ENCODE data around the gene RSL1D1. TPM values are rescaled to one million over a fixed set of nuclear protein-coding genes. Genes with fewer than 3 reads are reported as not detected.

Gene RSL1D1
- total RNA-seq (100 to 1,000 TPM in 1 of 2 donors, 10 to 100 TPM in 1; 67.2 to 133 TPM), polyA plus RNA-seq (ENCODE audit: insufficient read length in 2 of 2) (100 to 1,000 TPM; 102 to 115 TPM)
- long read RNA-seq, donor 1, full-length matches to known transcripts = 18 of 38 reads
- long read RNA-seq, donor 1, partial matches to known transcripts = 9 of 38 reads
- long read RNA-seq, donor 1, other reads (novel, unspliced or antisense) = 11 of 38 reads
- long read RNA-seq, donor 2, full-length matches to known transcripts = 5 of 11 reads
- long read RNA-seq, donor 2, partial matches to known transcripts = 6 of 11 reads
- long read RNA-seq, donor 2, other reads (novel, unspliced or antisense) = 0 of 11 reads
- long read RNA-seq, donor 3, full-length matches to known transcripts = 7 of 27 reads
- long read RNA-seq, donor 3, partial matches to known transcripts = 20 of 27 reads
- long read RNA-seq, donor 3, other reads (novel, unspliced or antisense) = 0 of 27 reads
- long read RNA-seq, donor 4, full-length matches to known transcripts = 45 of 106 reads
- long read RNA-seq, donor 4, partial matches to known transcripts = 51 of 106 reads
- long read RNA-seq, donor 4, other reads (novel, unspliced or antisense) = 10 of 106 reads

DNA sequence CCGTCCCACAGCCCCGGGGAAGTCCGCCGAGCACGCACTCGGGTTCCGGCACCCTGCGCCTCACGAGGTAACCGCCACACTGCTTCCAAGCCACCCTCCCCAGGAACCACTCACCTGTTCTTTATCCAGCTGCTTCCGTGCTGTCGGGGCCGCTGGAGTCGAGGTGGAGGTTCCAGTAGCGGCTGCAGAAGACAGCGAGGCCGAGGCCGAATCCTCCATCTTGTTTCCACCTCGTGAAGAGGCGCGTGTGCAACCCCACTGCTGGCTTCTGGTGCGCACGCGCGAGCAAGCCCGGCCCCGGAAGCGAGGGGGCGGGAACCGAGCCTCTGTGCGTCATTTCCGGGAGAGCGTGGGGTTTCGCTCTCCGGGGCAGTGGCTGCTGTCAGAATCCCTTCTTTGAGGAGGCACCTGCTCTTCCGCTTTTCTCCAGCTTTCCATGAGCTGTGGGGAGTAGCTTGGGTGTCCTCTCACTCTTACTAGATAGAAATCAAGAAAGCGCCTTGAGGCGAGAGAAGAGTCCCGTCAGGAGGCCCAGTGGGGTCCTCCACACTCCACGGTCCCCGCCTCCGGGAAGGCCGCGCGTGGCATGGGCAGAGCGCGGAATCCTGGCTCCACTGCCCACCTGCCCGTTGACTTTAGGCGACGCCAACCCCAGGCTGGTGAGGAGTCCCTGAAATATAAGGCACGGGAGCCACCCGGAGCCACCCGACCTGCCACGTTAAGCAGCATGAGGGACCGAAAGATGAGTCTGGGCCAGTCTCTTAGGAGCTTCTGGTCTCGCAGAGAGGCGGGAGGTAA is at the start of gene RSL1D1:
Gene RSL1D1 (minus strand): TSS at position 249 of the 798 bp plus-strand sequence. CDS start 30 bp downstream, at position 219.
- H3K4me1 ChIP-seq (ENCODE audit: control insufficient read depth, insufficient read depth, low read length) = peaks cover 21% of the 10 kb centered on the region
- peak within 1 kb of the TSS; percentile 76 for H3K4me3 ChIP-seq (ENCODE audit: low read depth, low read length)
- DNase-seq (ENCODE audit: low read depth in 4 of 6, low spot score in 6 of 6) = peak; percentile 87 to 98 (median 93)
- peaks cover 27% of the 10 kb centered on the region for H3K36me3 ChIP-seq (ENCODE audit: control insufficient read depth, insufficient read depth, low read length)
- H3K9me3 ChIP-seq (ENCODE audit: control insufficient read depth, insufficient read depth, low read length) = no peaks in the 10 kb centered on the region
- peak within 1 kb of the TSS; percentile 86 for H3K27ac ChIP-seq (ENCODE audit: low read depth, low read length)
- no peaks in the 10 kb centered on the region for H3K27me3 ChIP-seq (ENCODE audit: control insufficient read depth, insufficient read depth, low read length)
- under 1% methylated on average over 51 of the region's 57 CpGs for WGBS (ENCODE audit: insufficient coverage)

DNA sequence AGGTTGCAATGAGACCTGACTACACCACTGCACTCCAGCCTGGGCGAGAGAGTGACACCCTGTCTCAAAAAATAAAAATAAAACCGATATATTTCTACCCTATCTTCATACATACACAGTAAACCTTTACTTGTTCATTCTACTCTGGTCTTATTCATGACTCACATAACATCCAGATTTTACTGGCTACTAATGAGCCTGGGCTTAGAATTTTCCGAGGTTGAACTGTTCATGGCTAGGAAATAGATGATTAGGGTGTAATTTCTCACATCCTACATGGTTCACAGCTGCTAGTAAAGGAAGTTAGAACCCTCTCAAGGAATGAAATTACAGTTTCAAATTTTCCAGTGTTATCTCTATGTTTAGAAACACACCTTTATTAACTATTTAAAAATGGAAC is 49.7 kb upstream of the RSL1D1 start:
- WGBS (ENCODE audit: insufficient coverage) = 100% methylated on average over 1 of the region's 3 CpGs
- Histone ChIP-seq H3K27me3 (ENCODE audit: control insufficient read depth, insufficient read depth, low read length) (no peaks in the 10 kb centered on the region), H3K4me3 (ENCODE audit: low read depth, low read length) (no peak overlapping the region), H3K4me1 (ENCODE audit: control insufficient read depth, insufficient read depth, low read length) (no peaks in the 10 kb centered on the region), H3K36me3 (ENCODE audit: control insufficient read depth, insufficient read depth, low read length) (peaks cover under 1% of the 10 kb centered on the region), H3K27ac (ENCODE audit: low read depth, low read length) (no peak overlapping the region), H3K9me3 (ENCODE audit: control insufficient read depth, insufficient read depth, low read length) (no peaks in the 10 kb centered on the region)
- DNase-seq (ENCODE audit: low read depth in 4 of 6, low spot score in 6 of 6) = no peak

DNA sequence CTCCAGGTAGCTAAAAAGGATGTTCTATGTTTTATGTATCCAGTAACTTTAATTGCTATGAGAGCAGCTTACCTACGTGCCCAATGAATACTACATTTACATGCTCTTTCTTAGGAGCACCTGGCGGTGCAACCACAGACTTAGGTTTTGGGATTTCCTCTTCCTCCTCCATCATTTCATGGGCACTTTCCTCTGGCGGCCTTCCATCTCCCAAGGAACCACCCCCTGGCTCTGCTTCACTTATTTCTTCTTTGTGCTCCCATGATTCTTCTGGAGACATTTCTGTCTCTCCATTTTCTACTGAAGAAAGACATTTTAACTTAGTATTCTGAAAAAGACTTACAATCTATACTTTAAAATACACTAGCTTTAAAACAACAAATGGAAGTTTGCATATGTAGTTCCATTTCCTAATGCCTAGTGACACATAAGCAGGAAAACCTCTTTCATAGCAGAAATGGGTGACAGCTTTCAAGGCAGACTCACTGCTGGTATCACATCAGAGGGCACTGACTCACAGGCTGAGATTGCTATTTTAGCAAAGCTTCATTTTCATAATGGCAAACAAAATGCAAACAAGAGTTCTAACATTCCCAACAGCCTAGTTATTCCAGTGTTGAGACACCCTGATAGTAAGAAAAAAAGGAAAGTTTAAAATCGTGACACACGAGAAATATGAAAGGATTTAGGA is 45.3 kb upstream of the RSL1D1 start:
- no peaks in the 10 kb centered on the region for H3K9me3 ChIP-seq (ENCODE audit: control insufficient read depth, insufficient read depth, low read length)
- WGBS (ENCODE audit: insufficient coverage) = 68% methylated on average over 3 of the region's 5 CpGs
- no peak overlapping the region for H3K4me3 ChIP-seq (ENCODE audit: low read depth, low read length)
- no peaks in the 10 kb centered on the region for H3K4me1 ChIP-seq (ENCODE audit: control insufficient read depth, insufficient read depth, low read length)
- peaks cover 30% of the 10 kb centered on the region for H3K36me3 ChIP-seq (ENCODE audit: control insufficient read depth, insufficient read depth, low read length)
- DNase-seq (ENCODE audit: low read depth in 4 of 6, low spot score in 6 of 6) = no peak
- H3K27me3 ChIP-seq (ENCODE audit: control insufficient read depth, insufficient read depth, low read length) = no peaks in the 10 kb centered on the region
- no peak overlapping the region for H3K27ac ChIP-seq (ENCODE audit: low read depth, low read length)

DNA sequence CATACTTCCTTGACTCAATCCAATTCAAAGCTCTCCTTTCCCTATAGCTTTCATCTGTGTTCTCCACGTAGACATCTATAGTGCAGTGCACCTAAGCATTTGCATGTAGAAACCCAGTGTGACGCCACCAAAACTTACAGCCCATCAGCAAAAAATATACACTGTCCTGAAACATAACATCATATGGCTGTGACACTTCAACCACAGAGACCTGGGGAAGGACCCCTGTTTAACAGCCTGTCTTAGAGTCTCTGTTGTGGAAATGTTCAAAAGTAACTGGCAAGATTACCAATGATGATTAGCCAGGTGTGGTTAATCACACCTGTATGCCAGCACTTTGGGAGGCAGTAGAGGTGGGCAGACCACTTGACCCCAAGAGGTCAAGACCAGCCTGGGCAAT is 42.2 kb upstream of the RSL1D1 start:
- Histone ChIP-seq H3K27ac (ENCODE audit: low read depth, low read length) (no peak overlapping the region), H3K36me3 (ENCODE audit: control insufficient read depth, insufficient read depth, low read length) (peaks cover 42% of the 10 kb centered on the region), H3K9me3 (ENCODE audit: control insufficient read depth, insufficient read depth, low read length) (no peaks in the 10 kb centered on the region), H3K4me3 (ENCODE audit: low read depth, low read length) (no peak overlapping the region), H3K27me3 (ENCODE audit: control insufficient read depth, insufficient read depth, low read length) (no peaks in the 10 kb centered on the region), H3K4me1 (ENCODE audit: control insufficient read depth, insufficient read depth, low read length) (no peaks in the 10 kb centered on the region)
- 83% methylated on average over 1 of the region's 2 CpGs for WGBS (ENCODE audit: insufficient coverage)
- DNase-seq (ENCODE audit: low read depth in 4 of 6, low spot score in 6 of 6) = no peak

DNA sequence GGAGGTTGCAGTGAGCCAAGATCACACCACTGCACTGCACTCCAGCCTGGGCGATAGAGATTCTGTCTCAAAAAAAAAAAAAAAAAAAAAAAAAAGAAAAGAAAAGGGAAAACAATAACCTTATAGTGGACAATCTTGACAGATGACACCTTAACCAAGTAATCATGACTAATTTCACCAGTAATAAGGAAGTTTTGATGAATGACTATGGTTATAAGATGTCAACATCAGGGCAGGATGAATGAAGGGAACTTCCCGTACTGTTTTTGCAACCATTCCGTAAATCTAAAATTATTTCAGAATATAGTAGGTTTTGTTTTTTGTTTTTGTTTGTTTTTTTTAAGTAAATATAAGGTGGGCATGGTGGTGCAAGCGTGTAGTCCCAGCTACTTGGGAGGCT is 41.4 kb upstream of the RSL1D1 start:
- DNase-seq (ENCODE audit: low read depth in 4 of 6, low spot score in 6 of 6) = no peak
- no CpG with 5 or more reads among the region's 4 CpGs for WGBS (ENCODE audit: insufficient coverage)
- Histone ChIP-seq H3K9me3 (ENCODE audit: control insufficient read depth, insufficient read depth, low read length) (no peaks in the 10 kb centered on the region), H3K27ac (ENCODE audit: low read depth, low read length) (no peak overlapping the region), H3K4me3 (ENCODE audit: low read depth, low read length) (no peak overlapping the region), H3K36me3 (ENCODE audit: control insufficient read depth, insufficient read depth, low read length) (peaks cover 49% of the 10 kb centered on the region), H3K27me3 (ENCODE audit: control insufficient read depth, insufficient read depth, low read length) (no peaks in the 10 kb centered on the region), H3K4me1 (ENCODE audit: control insufficient read depth, insufficient read depth, low read length) (no peaks in the 10 kb centered on the region)

DNA sequence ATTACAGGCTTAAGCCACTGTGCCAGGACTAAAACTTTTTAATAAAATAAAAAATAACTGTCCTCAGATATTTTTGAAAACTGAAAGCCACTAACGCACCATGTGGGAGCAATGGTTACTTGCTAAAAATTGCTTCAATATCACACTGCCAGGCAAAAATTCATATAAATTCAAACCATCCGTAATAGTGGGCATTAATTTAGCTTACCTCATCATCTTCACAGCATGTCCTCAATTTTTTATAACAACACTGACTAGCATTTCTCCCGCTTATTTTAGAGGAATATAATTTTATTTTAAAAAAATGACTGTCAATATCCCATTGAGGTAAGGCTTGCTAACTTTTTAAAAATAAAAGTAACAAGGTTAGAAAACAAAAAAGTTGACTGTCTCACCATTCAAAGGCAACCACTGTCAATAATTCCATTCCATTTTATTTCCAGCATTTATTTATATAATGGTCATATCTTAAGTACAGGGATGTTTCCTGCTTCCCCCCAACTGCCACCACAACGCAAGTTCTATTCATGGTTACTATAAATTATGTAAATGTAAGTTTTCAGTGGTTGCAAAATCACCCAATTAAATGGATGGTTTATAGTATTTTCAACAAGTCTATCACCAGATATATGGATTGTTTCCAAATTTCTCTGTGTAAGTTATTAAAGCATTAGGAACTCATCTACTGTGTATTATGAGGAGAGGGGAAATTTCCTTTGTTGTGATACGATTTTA is 39.1 kb upstream of the RSL1D1 start:
- no CpG with 5 or more reads among the region's 5 CpGs for WGBS (ENCODE audit: insufficient coverage)
- peaks cover 54% of the 10 kb centered on the region for H3K36me3 ChIP-seq (ENCODE audit: control insufficient read depth, insufficient read depth, low read length)

DNA sequence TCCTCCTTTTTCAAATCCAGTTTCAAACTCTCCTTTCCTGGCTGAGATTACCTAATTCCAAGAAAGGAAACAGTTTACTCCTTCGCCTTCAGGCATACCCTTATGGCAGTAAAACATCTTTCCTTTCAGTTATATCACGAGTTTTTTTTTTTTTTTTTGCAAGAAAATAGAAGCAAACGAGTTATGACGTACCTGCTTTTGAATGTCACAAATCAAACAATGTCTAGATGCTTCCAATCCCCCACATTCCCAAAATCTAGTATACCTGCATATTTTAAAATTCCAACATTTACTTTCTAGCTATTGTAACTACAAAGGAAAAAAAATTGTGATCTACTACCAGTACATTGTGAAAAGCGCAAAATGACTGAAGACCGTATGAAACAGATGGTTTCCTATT is 35.5 kb upstream of the RSL1D1 start:
- DNase-seq (ENCODE audit: low read depth in 4 of 6, low spot score in 6 of 6) = no peak
- H3K4me1 ChIP-seq (ENCODE audit: control insufficient read depth, insufficient read depth, low read length) = no peaks in the 10 kb centered on the region
- no peaks in the 10 kb centered on the region for H3K27me3 ChIP-seq (ENCODE audit: control insufficient read depth, insufficient read depth, low read length)
- H3K36me3 ChIP-seq (ENCODE audit: control insufficient read depth, insufficient read depth, low read length) = peaks cover 50% of the 10 kb centered on the region
- WGBS (ENCODE audit: insufficient coverage) = 71% methylated on average over 1 of the region's 6 CpGs
- no peak overlapping the region for H3K27ac ChIP-seq (ENCODE audit: low read depth, low read length)
- no peak overlapping the region for H3K4me3 ChIP-seq (ENCODE audit: low read depth, low read length)
- no peaks in the 10 kb centered on the region for H3K9me3 ChIP-seq (ENCODE audit: control insufficient read depth, insufficient read depth, low read length)

More for the DNA sequence above, 39.1 kb upstream of the RSL1D1 start:
- H3K27ac ChIP-seq (ENCODE audit: low read depth, low read length) = no peak overlapping the region
- no peaks in the 10 kb centered on the region for H3K9me3 ChIP-seq (ENCODE audit: control insufficient read depth, insufficient read depth, low read length)
- H3K27me3 ChIP-seq (ENCODE audit: control insufficient read depth, insufficient read depth, low read length) = no peaks in the 10 kb centered on the region
- H3K4me1 ChIP-seq (ENCODE audit: control insufficient read depth, insufficient read depth, low read length) = no peaks in the 10 kb centered on the region
- no peak overlapping the region for H3K4me3 ChIP-seq (ENCODE audit: low read depth, low read length)
- no peak for DNase-seq (ENCODE audit: low read depth in 4 of 6, low spot score in 6 of 6)

DNA sequence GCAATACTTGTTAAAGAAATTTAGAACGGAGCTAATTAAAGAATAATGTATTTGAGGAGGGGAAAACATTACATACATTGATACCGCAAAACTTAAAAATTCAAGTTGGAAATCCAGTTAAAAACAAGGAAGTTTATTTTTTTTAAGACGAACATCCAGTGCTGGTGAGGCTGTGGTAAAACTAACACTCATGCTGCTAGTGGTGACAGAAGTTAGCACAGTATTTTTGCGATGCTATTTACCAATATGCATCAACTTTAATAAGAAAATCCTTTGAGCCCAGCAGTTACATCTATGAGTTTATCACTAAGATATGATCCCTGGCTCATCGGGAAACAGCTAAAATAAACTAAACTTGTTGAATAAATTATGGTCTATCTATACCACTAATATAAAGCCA is 32.7 kb upstream of the RSL1D1 start:
- H3K27me3 ChIP-seq (ENCODE audit: control insufficient read depth, insufficient read depth, low read length) = no peaks in the 10 kb centered on the region
- no CpG with 5 or more reads among the region's 5 CpGs for whole genome bisulfite sequencing (ENCODE audit: insufficient coverage)

DNA sequence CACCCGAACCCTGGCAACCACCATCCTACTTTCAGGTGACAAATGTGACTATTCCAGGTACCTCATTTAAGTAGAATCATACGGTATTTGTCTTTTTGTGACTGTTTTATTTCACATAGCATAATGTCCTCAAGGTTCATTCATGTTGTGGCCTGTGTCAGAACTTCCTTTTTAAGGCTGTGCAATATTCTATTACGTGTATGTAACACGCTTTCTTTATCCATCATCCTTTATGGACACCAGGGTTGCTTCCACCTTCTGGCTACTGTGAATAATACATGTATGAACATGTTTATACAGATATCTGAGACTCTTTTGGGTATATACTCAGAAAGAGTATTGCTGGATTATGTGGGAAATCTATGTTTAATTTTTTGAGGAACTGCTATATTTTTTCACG is 28.7 kb upstream of the RSL1D1 start:
- peaks cover 51% of the 10 kb centered on the region for H3K36me3 ChIP-seq (ENCODE audit: control insufficient read depth, insufficient read depth, low read length)
- no peaks in the 10 kb centered on the region for H3K27me3 ChIP-seq (ENCODE audit: control insufficient read depth, insufficient read depth, low read length)
- H3K4me3 ChIP-seq (ENCODE audit: low read depth, low read length) = no peak overlapping the region
- no CpG with 5 or more reads among the region's 5 CpGs for WGBS (ENCODE audit: insufficient coverage)
- no peaks in the 10 kb centered on the region for H3K4me1 ChIP-seq (ENCODE audit: control insufficient read depth, insufficient read depth, low read length)
- DNase-seq (ENCODE audit: low read depth in 4 of 6, low spot score in 6 of 6) = no peak
- no peaks in the 10 kb centered on the region for H3K9me3 ChIP-seq (ENCODE audit: control insufficient read depth, insufficient read depth, low read length)
- H3K27ac ChIP-seq (ENCODE audit: low read depth, low read length) = no peak overlapping the region

More for the DNA sequence above, 32.7 kb upstream of the RSL1D1 start:
- Histone ChIP-seq H3K4me3 (ENCODE audit: low read depth, low read length) (no peak overlapping the region), H3K27ac (ENCODE audit: low read depth, low read length) (no peak overlapping the region), H3K36me3 (ENCODE audit: control insufficient read depth, insufficient read depth, low read length) (peaks cover 55% of the 10 kb centered on the region), H3K4me1 (ENCODE audit: control insufficient read depth, insufficient read depth, low read length) (no peaks in the 10 kb centered on the region), H3K9me3 (ENCODE audit: control insufficient read depth, insufficient read depth, low read length) (no peaks in the 10 kb centered on the region)
- DNase-seq (ENCODE audit: low read depth in 4 of 6, low spot score in 6 of 6) = no peak

Measured in spinal cord (tissue), 10 donors.